ENCODE measurements around the gene SNX5.

GRCh38 chr20:17950670-17951069 is 17.9 kb downstream of the SNX5 start:
- TF ChIP-seq CTCF (IDR thresholded peaks at IDR 0.05) (no peak), POLR2A (IDR thresholded peaks at IDR 0.05) (no peak)

Measured in Peyer's patch (tissue), 4 donors.